Measurements from ENCODE around the gene NRCAM. TPM values are rescaled to one million over a fixed set of nuclear protein-coding genes. Genes with fewer than 3 reads are reported as not detected.

Gene NRCAM
- total RNA-seq, 1 experiment from 2014 or later = 45.7 TPM

DNA sequence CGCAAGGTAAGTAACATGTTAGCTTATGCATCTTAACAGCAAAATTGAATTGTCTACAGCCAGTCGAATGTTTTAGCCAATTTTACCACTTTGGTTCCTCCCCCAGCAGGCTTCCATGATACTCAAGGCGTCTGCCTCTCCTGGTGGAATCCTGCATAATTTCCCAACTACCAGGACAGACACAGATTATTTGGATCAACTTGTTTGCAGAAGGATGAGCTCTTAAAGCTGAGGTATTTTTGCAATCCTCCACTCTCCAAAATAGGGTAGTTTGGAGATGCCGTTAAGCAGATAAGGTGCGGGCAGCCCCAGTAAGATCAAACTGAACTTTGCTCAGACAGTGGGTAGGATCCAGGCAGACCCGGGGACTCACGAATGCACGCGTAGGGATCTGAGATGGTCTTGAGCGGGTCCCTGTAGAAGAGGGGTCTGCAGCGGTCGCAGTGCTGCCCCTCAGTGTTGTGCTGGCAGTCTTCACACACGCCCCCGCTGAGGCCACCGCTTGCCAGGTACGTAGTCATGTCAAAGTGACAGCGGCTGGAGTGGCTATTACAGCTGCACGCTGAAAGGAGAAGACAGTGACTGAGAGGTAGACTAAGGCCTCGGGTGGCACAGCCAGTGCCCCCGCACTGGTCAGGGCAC, 353.4 kb downstream of the NRCAM start:
- no peaks in the 10 kb centered on the region for H3K4me1 ChIP-seq (ENCODE audit: insufficient read depth, low read length, poor library complexity, severe bottlenecking)
- BruUV-seq (replicated peaks) = no TSS peak
- H3K27me3 ChIP-seq (replicated peaks; ENCODE audit: insufficient read depth, low read depth, low read length, poor library complexity) = no peaks in the 10 kb centered on the region
- TF ChIP-seq, protein P1, sequence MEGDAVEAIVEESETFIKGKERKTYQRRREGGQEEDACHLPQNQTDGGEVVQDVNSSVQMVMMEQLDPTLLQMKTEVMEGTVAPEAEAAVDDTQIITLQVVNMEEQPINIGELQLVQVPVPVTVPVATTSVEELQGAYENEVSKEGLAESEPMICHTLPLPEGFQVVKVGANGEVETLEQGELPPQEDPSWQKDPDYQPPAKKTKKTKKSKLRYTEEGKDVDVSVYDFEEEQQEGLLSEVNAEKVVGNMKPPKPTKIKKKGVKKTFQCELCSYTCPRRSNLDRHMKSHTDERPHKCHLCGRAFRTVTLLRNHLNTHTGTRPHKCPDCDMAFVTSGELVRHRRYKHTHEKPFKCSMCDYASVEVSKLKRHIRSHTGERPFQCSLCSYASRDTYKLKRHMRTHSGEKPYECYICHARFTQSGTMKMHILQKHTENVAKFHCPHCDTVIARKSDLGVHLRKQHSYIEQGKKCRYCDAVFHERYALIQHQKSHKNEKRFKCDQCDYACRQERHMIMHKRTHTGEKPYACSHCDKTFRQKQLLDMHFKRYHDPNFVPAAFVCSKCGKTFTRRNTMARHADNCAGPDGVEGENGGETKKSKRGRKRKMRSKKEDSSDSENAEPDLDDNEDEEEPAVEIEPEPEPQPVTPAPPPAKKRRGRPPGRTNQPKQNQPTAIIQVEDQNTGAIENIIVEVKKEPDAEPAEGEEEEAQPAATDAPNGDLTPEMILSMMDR (conservative IDR thresholded peaks at IDR 0.05; ENCODE audit: low read depth, low read length) = no peak
- no peak for TF ChIP-seq EZH2 (IDR thresholded peaks at IDR 0.05; ENCODE audit: borderline replicate concordance, low read depth, low read length, poor library complexity, severe bottlenecking)
- ChIA-PET POLR2A (ENCODE audit: low non-redundant PET) (no interaction called here), CTCF (no interaction called here)
- no peak overlapping the region for H3K27ac ChIP-seq (ENCODE audit: low read depth, low read length, poor library complexity, severe bottlenecking)
- H3K9me3 ChIP-seq (ENCODE audit: low read depth, low read length, poor library complexity, severe bottlenecking) = no peaks in the 10 kb centered on the region
- intact Hi-C loops (cut with micrococcal nuclease; ENCODE audit: unreplicated experiment) = no loop called here
- no peaks in the 10 kb centered on the region for H3K36me3 ChIP-seq (ENCODE audit: insufficient read depth, low read length, poor library complexity, severe bottlenecking)
- H3K4me3 ChIP-seq (ENCODE audit: low read depth, low read length, poor library complexity, severe bottlenecking) = no peak overlapping the region
- no peak for DNase-seq (ENCODE audit: low spot score)

DNA sequence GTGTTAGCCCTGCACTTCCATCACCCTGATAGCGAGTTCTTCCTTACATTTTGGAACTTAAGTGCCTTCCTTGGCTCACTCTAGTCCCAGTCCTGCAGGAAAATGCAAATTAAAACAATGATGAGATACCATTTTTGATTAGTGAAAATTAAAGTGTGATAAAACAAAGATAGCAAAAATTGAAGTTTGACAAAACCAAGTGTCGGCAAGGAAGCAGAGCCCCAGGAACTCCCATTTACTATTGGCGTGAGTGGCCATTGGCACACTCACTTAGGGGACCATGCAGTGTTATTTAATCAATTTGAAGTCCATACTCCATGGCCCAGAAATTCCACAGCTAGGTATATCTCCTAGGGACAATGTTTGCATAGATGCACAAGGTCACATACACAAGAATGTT, 354.5 kb downstream of the NRCAM start:
- ChIA-PET CTCF (no interaction called here), POLR2A (ENCODE audit: low non-redundant PET) (no interaction called here)
- Histone ChIP-seq H3K27me3 (replicated peaks; ENCODE audit: insufficient read depth, low read depth, low read length, poor library complexity) (no peaks in the 10 kb centered on the region), H3K4me3 (ENCODE audit: low read depth, low read length, poor library complexity, severe bottlenecking) (no peak overlapping the region), H3K4me1 (ENCODE audit: insufficient read depth, low read length, poor library complexity, severe bottlenecking) (no peaks in the 10 kb centered on the region), H3K9me3 (ENCODE audit: low read depth, low read length, poor library complexity, severe bottlenecking) (no peaks in the 10 kb centered on the region), H3K27ac (ENCODE audit: low read depth, low read length, poor library complexity, severe bottlenecking) (no peak overlapping the region), H3K36me3 (ENCODE audit: insufficient read depth, low read length, poor library complexity, severe bottlenecking) (no peaks in the 10 kb centered on the region)
- BruUV-seq (replicated peaks) = no TSS peak
- intact Hi-C loops (cut with micrococcal nuclease; ENCODE audit: unreplicated experiment) = no loop called here
- no peak for DNase-seq (ENCODE audit: low spot score)
- TF ChIP-seq EZH2 (IDR thresholded peaks at IDR 0.05; ENCODE audit: borderline replicate concordance, low read depth, low read length, poor library complexity, severe bottlenecking) = no peak
- TF ChIP-seq, protein P1 (conservative IDR thresholded peaks at IDR 0.05; ENCODE audit: low read depth, low read length) = no peak

DNA sequence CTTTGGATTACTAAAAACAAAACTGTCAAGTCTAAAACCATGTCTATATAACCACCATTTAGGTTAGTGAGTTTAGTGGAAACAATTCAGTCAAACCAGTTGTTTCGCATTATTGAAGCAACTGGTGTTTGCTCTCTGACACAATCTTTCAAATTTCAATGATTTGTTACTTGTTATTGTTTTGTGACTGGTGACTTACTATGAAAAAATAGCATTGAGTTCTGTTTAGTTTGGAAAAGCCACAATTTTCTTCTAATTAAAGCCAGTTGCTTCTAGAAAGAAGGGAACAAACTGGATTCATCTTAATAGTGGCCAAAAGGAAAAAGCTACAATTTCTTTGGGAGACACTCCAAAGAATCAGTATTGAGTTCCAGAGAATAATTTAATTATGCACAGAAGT, 356.5 kb downstream of the NRCAM start:
- CTCF ChIA-PET = no interaction called here
- Histone ChIP-seq H3K27ac (ENCODE audit: low read depth, low read length, poor library complexity, severe bottlenecking) (no peak overlapping the region), H3K36me3 (ENCODE audit: insufficient read depth, low read length, poor library complexity, severe bottlenecking) (no peaks in the 10 kb centered on the region), H3K9me3 (ENCODE audit: low read depth, low read length, poor library complexity, severe bottlenecking) (no peaks in the 10 kb centered on the region), H3K4me1 (ENCODE audit: insufficient read depth, low read length, poor library complexity, severe bottlenecking) (peaks cover 16% of the 10 kb centered on the region), H3K27me3 (replicated peaks; ENCODE audit: insufficient read depth, low read depth, low read length, poor library complexity) (no peaks in the 10 kb centered on the region), H3K4me3 (ENCODE audit: low read depth, low read length, poor library complexity, severe bottlenecking) (no peak overlapping the region)
- no peak for DNase-seq (ENCODE audit: low spot score)
- POLR2A ChIA-PET (ENCODE audit: low non-redundant PET) = no interaction called here
- no TSS peak for BruUV-seq (replicated peaks)
- intact Hi-C loops (cut with micrococcal nuclease; ENCODE audit: unreplicated experiment) = no loop called here
- TF ChIP-seq, protein P1 (conservative IDR thresholded peaks at IDR 0.05; ENCODE audit: low read depth, low read length) = no peak
- no peak for TF ChIP-seq EZH2 (IDR thresholded peaks at IDR 0.05; ENCODE audit: borderline replicate concordance, low read depth, low read length, poor library complexity, severe bottlenecking)

All from A673 (cell line).